ENCODE data around the gene SPATA2.
"Not testable (repeated sequence)": the region's sequence is repeated elsewhere in the genome, so short reads cannot be mapped to it uniquely, and the experiment has no call there.

The SPATA2 gene, protein sequence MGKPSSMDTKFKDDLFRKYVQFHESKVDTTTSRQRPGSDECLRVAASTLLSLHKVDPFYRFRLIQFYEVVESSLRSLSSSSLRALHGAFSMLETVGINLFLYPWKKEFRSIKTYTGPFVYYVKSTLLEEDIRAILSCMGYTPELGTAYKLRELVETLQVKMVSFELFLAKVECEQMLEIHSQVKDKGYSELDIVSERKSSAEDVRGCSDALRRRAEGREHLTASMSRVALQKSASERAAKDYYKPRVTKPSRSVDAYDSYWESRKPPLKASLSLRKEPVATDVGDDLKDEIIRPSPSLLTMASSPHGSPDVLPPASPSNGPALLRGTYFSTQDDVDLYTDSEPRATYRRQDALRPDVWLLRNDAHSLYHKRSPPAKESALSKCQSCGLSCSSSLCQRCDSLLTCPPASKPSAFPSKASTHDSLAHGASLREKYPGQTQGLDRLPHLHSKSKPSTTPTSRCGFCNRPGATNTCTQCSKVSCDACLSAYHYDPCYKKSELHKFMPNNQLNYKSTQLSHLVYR

GRCh38 chr20:49915380-49916145 is at the start of gene SPATA2:
TSS of gene SPATA2 (minus strand) at chr20:49915529. CDS start at chr20:49908490, 7,039 bp downstream.
- TF ChIP-seq ZFX (IDR thresholded peaks at IDR 0.05; ENCODE audit: borderline replicate concordance) (no peak), CTCF (IDR thresholded peaks at IDR 0.05) (no peak)
- H3K27ac ChIP-seq: peak within 1 kb of the TSS; percentile 99

DNA sequence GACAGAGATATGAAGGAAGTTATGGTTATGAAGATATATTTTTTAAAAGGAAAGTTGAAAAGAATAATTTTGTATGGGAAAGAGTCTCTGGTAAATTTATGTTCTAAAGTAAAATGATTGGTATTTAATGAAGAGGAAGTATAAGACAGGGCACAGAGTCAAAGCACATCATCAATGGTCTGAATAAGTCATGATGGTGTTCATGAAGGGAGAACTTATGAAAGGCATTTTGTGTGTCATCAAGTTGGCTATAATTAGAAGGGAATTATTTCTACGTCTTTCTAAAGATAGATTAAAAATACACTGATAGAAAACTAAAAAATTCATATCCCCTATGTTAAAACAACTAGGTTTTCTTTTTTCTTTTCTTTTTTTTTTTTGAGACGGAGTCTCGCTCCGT is 46.1 kb upstream of the SPATA2 start:
- no peak overlapping the region for H3K27ac ChIP-seq
- TF ChIP-seq ZFX (IDR thresholded peaks at IDR 0.05; ENCODE audit: borderline replicate concordance) (no peak), CTCF (IDR thresholded peaks at IDR 0.05) (no peak)

GRCh38 chr20:49957089-49957938 is 42.0 kb upstream of the SPATA2 start:
- not testable (repeated sequence) for H3K27ac ChIP-seq

DNA sequence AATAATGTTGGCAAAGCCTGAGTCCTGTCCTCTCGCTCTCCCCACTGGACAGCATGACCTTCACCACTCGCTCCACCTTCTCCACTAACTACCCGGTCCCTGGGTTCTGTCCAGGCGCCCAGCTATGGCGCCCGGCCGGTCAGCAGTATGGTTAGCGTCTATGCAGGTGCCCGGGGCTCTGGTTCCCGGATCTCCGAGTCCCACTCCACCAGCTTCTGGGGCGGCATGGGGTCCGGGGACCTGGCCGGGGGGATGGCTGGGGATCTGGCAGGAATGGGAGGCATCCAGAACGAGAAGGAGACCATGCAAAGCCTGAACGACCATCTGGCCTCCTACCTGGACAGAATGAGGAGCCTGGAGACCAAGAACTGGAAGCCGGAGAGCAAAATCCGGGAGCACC is 41.4 kb upstream of the SPATA2 start:
- H3K27ac ChIP-seq: no peak overlapping the region
- no peak for TF ChIP-seq ZFX (IDR thresholded peaks at IDR 0.05; ENCODE audit: borderline replicate concordance)
- no peak for TF ChIP-seq CTCF (IDR thresholded peaks at IDR 0.05)

GRCh38 chr20:49955830-49956396 is 40.6 kb upstream of the SPATA2 start:
- not testable (repeated sequence) for H3K27ac ChIP-seq

DNA sequence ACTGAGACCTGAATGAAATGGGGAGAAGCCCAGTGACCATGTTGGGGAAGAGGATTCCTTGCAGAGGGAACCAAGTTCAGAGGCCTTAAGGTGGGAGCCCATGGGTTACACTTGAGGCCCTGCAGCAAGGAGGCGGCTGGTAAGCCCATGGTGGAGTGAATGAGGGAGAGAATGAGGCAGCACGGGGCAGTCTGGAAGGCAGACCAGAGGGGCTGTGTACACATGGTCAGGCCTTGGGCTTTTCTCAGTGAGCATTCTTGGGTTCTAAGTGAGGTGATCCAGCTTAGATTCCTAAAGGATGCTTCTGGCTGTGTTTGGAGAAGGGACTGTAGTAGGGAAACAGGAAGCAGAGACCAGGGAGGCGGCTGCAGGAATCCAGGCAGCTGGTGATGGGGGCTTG is 39.8 kb upstream of the SPATA2 start:
- no peak for TF ChIP-seq ZFX (IDR thresholded peaks at IDR 0.05; ENCODE audit: borderline replicate concordance)
- TF ChIP-seq CTCF (IDR thresholded peaks at IDR 0.05): no peak

GRCh38 chr20:49951151-49951550 is 35.8 kb upstream of the SPATA2 start:
- no peak overlapping the region for H3K27ac ChIP-seq
- TF ChIP-seq ZFX (IDR thresholded peaks at IDR 0.05; ENCODE audit: borderline replicate concordance) (no peak), CTCF (IDR thresholded peaks at IDR 0.05) (no peak)

More for the DNA sequence above, 39.8 kb upstream of the SPATA2 start:
- H3K27ac ChIP-seq: no peak overlapping the region
